Head of caudate nucleus (tissue), 42 donors: ENCODE results near the gene CDIP1.
"Not testable (repeated sequence)": the region's sequence is repeated elsewhere in the genome, so short reads cannot be mapped to it uniquely, and the experiment has no call there.

Experiments used
- DNase-seq, 42 donors: peaks; one replicate each; pipeline versions ENCODE4 v3.0.0 to v3.0.0-alpha.2; 2020 to 2021; ENCODE audit warnings: mixed read lengths in 7 of 42
- intact Hi-C: fragments of 100-400 bp; cut with DNase I; formaldehyde crosslinking; loops from one replicate; pipeline ENCODE4 v1.15.0; 2022

Gene CDIP1

GRCh38 chr16:4538350-4539235 is at the start of gene CDIP1:
TSS of gene CDIP1 (minus strand) at chr16:4538773. CDS start at chr16:4514130, 24,643 bp downstream.
- peak; percentile 96 to 99 (median 98) for DNase-seq
- intact Hi-C loops: no loop called here

GRCh38 chr16:4586291-4586690 is 47.7 kb upstream of the CDIP1 start:
- DNase-seq: no peak
- intact Hi-C loops: no loop called here

- DNase-seq: no peak
- intact Hi-C loops: no loop called here
Observed at GRCh38 chr16:4583906-4584305, 45.3 kb upstream of the CDIP1 start.

- DNase-seq: no peak
- intact Hi-C loops: no loop called here
Observed at GRCh38 chr16:4580250-4580649, 41.7 kb upstream of the CDIP1 start.

GRCh38 chr16:4578961-4579530 is 40.5 kb upstream of the CDIP1 start:
- DNase-seq: no peak
- intact Hi-C loops: no loop called here

GRCh38 chr16:4576008-4576407 is 37.4 kb upstream of the CDIP1 start:
- intact Hi-C loops: no loop called here
- DNase-seq: no peak

- no peak for DNase-seq
- intact Hi-C loops: no loop called here
Observed at GRCh38 chr16:4574919-4575705, 36.5 kb upstream of the CDIP1 start.

- DNase-seq, intact Hi-C loops: not testable (repeated sequence)
Observed at GRCh38 chr16:4573926-4574325, 35.4 kb upstream of the CDIP1 start.

GRCh38 chr16:4572715-4573114 is 34.1 kb upstream of the CDIP1 start:
- intact Hi-C loops: no loop called here
- DNase-seq: no peak

- no peak for DNase-seq
- intact Hi-C loops: no loop called here
Observed at GRCh38 chr16:4570688-4571321, 32.2 kb upstream of the CDIP1 start.

GRCh38 chr16:4570086-4570485 is 31.5 kb upstream of the CDIP1 start:
- intact Hi-C loops: no loop called here
- no peak for DNase-seq

GRCh38 chr16:4566144-4566543 is 27.6 kb upstream of the CDIP1 start:
- intact Hi-C loops: no loop called here
- DNase-seq: no peak

GRCh38 chr16:4564661-4565267 is 26.2 kb upstream of the CDIP1 start:
- intact Hi-C loops: no loop called here
- DNase-seq: no peak

- DNase-seq: peak in 40 of 42 donors; percentile 24 to 79 (median 56)
Observed at GRCh38 chr16:4561596-4561995, 23.0 kb upstream of the CDIP1 start.

GRCh38 chr16:4557973-4558372 is 19.4 kb upstream of the CDIP1 start:
- no peak for DNase-seq
- intact Hi-C loops: no loop called here

More at GRCh38 chr16:4561596-4561995, 23.0 kb upstream of the CDIP1 start:
- intact Hi-C loops: no loop called here

GRCh38 chr16:4556580-4556979 is 18.0 kb upstream of the CDIP1 start:
- DNase-seq: no peak
- intact Hi-C loops: no loop called here

- no peak for DNase-seq
- intact Hi-C loops: no loop called here
Observed at GRCh38 chr16:4556112-4556511, 17.5 kb upstream of the CDIP1 start, which contains the start of gene C16orf96. TSS of gene C16orf96 (plus strand) at chr16:4556340. CDS start at chr16:4556490, 150 bp downstream.

GRCh38 chr16:4552541-4552940 is 14.0 kb upstream of the CDIP1 start:
- intact Hi-C loops: no loop called here

GRCh38 chr16:4550591-4550990 is 12.0 kb upstream of the CDIP1 start:
- no peak for DNase-seq
- intact Hi-C loops: no loop called here

More at GRCh38 chr16:4552541-4552940, 14.0 kb upstream of the CDIP1 start:
- DNase-seq: no peak
